Smooth muscle cell (in vitro differentiated cells): ENCODE measurements around the gene TMEM119. TPM values are rescaled to one million over a fixed set of nuclear protein-coding genes. Genes with fewer than 3 reads are reported as not detected.

Experiments
- DNase-seq: peaks from one replicate; lab custom pipeline; 2025; ENCODE audit not compliant: unreplicated experiment; lab: John Stamatoyannopoulos, UW
- H2AFZ ChIP-seq: fragments of 200-600 bp; sonication (generic); 2 replicates; pipeline ENCODE4 v1.6.0; 2016; ENCODE audit warnings: antibody characterized with exemption, low read depth, mild to moderate bottlenecking
- H3F3A ChIP-seq: fragments of 200-600 bp; sonication (generic); 2 replicates; pipeline ENCODE4 v1.6.0; 2017; ENCODE audit warnings: antibody characterized with exemption, low read depth
- H3K27ac ChIP-seq: fragments of 200-600 bp; sonication (generic); 2 replicates; pipeline ENCODE4 v1.5.1; 2016; ENCODE audit warnings: low read depth, mild to moderate bottlenecking
- H3K27me3 ChIP-seq: fragments of 200-600 bp; sonication (generic); 2 replicates; pipeline ENCODE4 v1.6.1; 2016; ENCODE audit warnings: low read depth, mild to moderate bottlenecking
- H3K36me3 ChIP-seq: fragments of 200-600 bp; sonication (generic); 2 replicates; pipeline ENCODE4 v1.5.1; 2016; ENCODE audit warnings: low read depth
- H3K4me1 ChIP-seq: fragments of 200-600 bp; sonication (generic); 2 replicates; pipeline ENCODE4 v1.5.1; 2016; ENCODE audit warnings: low read depth
- H3K4me2 ChIP-seq: fragments of 200-600 bp; sonication (generic); 2 replicates; pipeline ENCODE4 v1.6.0; 2016; ENCODE audit warnings: mild to moderate bottlenecking
- H3K4me3 ChIP-seq: fragments of 200-600 bp; sonication (generic); 2 replicates; pipeline ENCODE4 v1.5.1; 2016; ENCODE audit warnings: mild to moderate bottlenecking
- H3K79me2 ChIP-seq: fragments of 200-600 bp; sonication (generic); 2 replicates; pipeline ENCODE4 v1.6.0; 2016; ENCODE audit warnings: low read depth, mild to moderate bottlenecking
- H3K9ac ChIP-seq: fragments of 200-600 bp; sonication (generic); 2 replicates; pipeline ENCODE4 v1.6.0; 2016; ENCODE audit warnings: low read depth
- H3K9me3 ChIP-seq: fragments of 200-600 bp; sonication (generic); replicated peaks from 2 replicates; pipeline ENCODE4 v1.5.1; 2016; ENCODE audit warnings: low read depth
- H4K20me1 ChIP-seq: fragments of 200-600 bp; sonication (generic); 2 replicates; pipeline ENCODE4 v1.6.0; 2016; ENCODE audit warnings: low read depth
- CTCF ChIP-seq: fragments of 200-600 bp; sonication (generic); IDR thresholded peaks from 2 replicates; pipeline ENCODE4 v1.5.1; 2017; ENCODE audit warnings: borderline replicate concordance, mild to moderate bottlenecking, antibody characterized with exemption; ENCODE audit not compliant: insufficient read depth, poor library complexity, severe bottlenecking
- WGBS: methylation state at CpG from one replicate; pipeline ENCODE4 v1.1.7; 2016; ENCODE audit warnings: low lambda C conversion rate; 5-methylcytosine and 5-hydroxymethylcytosine counted together
- polyA plus RNA-seq: library from polyadenylated mRNA; unstranded; fragments of >200 nt; fragmentation: Nextera tagmentation; extraction: Ambion mirVana; gene quantifications from 2 replicates; pipeline ENCODE4 v1.2.1, GENCODE V29; 2016
- total RNA-seq: library from RNA; depleted of rRNA; stranded (reverse); fragments of >200 nt; gene quantifications from 2 replicates; pipeline ENCODE4 v1.2.3, GENCODE V29; 2014

The TMEM119 gene
- total and polyA plus RNA-seq, 2 experiments from 2014 or later: 40.9 to 103 TPM

- no peak overlapping the region for H2AFZ ChIP-seq
- no peak overlapping the region for H3K9ac ChIP-seq
- no peak for DNase-seq
- H3F3A ChIP-seq: no peaks in the 10 kb centered on the region
- WGBS: 71% methylated on average over 5 of the region's 5 CpGs
- no peaks in the 10 kb centered on the region for H3K27me3 ChIP-seq
- no peak overlapping the region for H3K4me3 ChIP-seq
- H3K4me2 ChIP-seq: peak overlapping the region; percentile 55
- H3K36me3 ChIP-seq: no peaks in the 10 kb centered on the region
- TF ChIP-seq CTCF: no peak
- H3K9me3 ChIP-seq: no peaks in the 10 kb centered on the region
- H3K4me1 ChIP-seq: no peaks in the 10 kb centered on the region
- peaks cover 83% of the 10 kb centered on the region for H3K79me2 ChIP-seq
- H4K20me1 ChIP-seq: peaks cover 94% of the 10 kb centered on the region
- peak overlapping the region; percentile 5 for H3K27ac ChIP-seq
Measured at GRCh38 chr12:108551535-108551934, 46.3 kb downstream of the TMEM119 start.

- Histone ChIP-seq H3K9me3 (no peaks in the 10 kb centered on the region), H3K27me3 (no peaks in the 10 kb centered on the region), H3K4me2 (no peak overlapping the region), H3K36me3 (no peaks in the 10 kb centered on the region), H3F3A (no peaks in the 10 kb centered on the region), H2AFZ (no peak overlapping the region), H3K9ac (no peak overlapping the region), H4K20me1 (peaks cover 90% of the 10 kb centered on the region), H3K4me1 (no peaks in the 10 kb centered on the region), H3K4me3 (no peak overlapping the region), H3K27ac (no peak overlapping the region), H3K79me2 (peaks cover 61% of the 10 kb centered on the region)
- no peak for DNase-seq
- 89% methylated on average over 7 of the region's 7 CpGs for WGBS
- no peak for TF ChIP-seq CTCF
Measured at GRCh38 chr12:108548954-108549521, 48.8 kb downstream of the TMEM119 start.

- peaks cover 54% of the 10 kb centered on the region for H3K79me2 ChIP-seq
- no peaks in the 10 kb centered on the region for H3F3A ChIP-seq
- H3K4me1 ChIP-seq: no peaks in the 10 kb centered on the region
- no peak overlapping the region for H3K4me3 ChIP-seq
- WGBS: 96% methylated on average over 9 of the region's 9 CpGs
- no peak overlapping the region for H3K4me2 ChIP-seq
- DNase-seq: no peak
- H3K9me3 ChIP-seq: no peaks in the 10 kb centered on the region
- H3K9ac ChIP-seq: no peak overlapping the region
- H2AFZ ChIP-seq: no peak overlapping the region
- no peak overlapping the region for H3K27ac ChIP-seq
- H4K20me1 ChIP-seq: peaks cover 90% of the 10 kb centered on the region
- H3K36me3 ChIP-seq: no peaks in the 10 kb centered on the region
- no peaks in the 10 kb centered on the region for H3K27me3 ChIP-seq
- no peak for TF ChIP-seq CTCF
Measured at GRCh38 chr12:108547686-108548085, 50.2 kb downstream of the TMEM119 start.

- Histone ChIP-seq H3K9me3 (no peaks in the 10 kb centered on the region), H3F3A (no peaks in the 10 kb centered on the region), H4K20me1 (peaks cover 88% of the 10 kb centered on the region), H3K36me3 (no peaks in the 10 kb centered on the region), H3K27ac (no peak overlapping the region), H3K4me3 (no peak overlapping the region), H3K4me2 (no peak overlapping the region), H3K9ac (no peak overlapping the region), H3K79me2 (peaks cover 42% of the 10 kb centered on the region), H3K4me1 (no peaks in the 10 kb centered on the region), H2AFZ (no peak overlapping the region), H3K27me3 (no peaks in the 10 kb centered on the region)
- no peak for TF ChIP-seq CTCF
- no peak for DNase-seq
- 94% methylated on average over 3 of the region's 3 CpGs for WGBS
Measured at GRCh38 chr12:108543652-108544051, 54.2 kb downstream of the TMEM119 start.
